Thyroid gland (tissue), 4 donors: ENCODE results near the gene BCL6.

Experiments used
- CTCF ChIP-seq, 6 experiments: fragments of 200-600 bp in 3 of 6; fragments of 450-650 bp in 3 of 6; sonication (generic) in 3 of 6; IDR thresholded peaks; one replicate each; pipeline ENCODE4 v1.5.1; 2016 to 2019; ENCODE audit warnings: antibody characterized with exemption in 6 of 6, mild to moderate bottlenecking in 2 of 6, inconsistent platforms in 1 of 6, moderate library complexity in 1 of 6
- POLR2A ChIP-seq, 2 donors: fragments of 450-650 bp; IDR thresholded peaks; one replicate each; pipeline ENCODE4 v1.6.1; 2017; ENCODE audit warnings: antibody characterized with exemption in 2 of 2, mild to moderate bottlenecking in 2 of 2, moderate library complexity in 1 of 2

- TF ChIP-seq CTCF (IDR thresholded peaks at IDR 0.05) (no peak), POLR2A (IDR thresholded peaks at IDR 0.05) (no peak)
These were observed 37.8 kb upstream of the BCL6 start for GRCh38 chr3:187783098-187783497.
